GM21737 (cell line): ENCODE measurements around the gene RBMY1D.
"Not testable (repeated sequence)": the region's sequence is repeated elsewhere in the genome, so short reads cannot be mapped to it uniquely, and the experiment has no call there.

Source experiments
- ATAC-seq: cut with Tn5 transposase; IDR thresholded peaks from one replicate; pipeline ENCODE4 v1.9.1; 2021; ENCODE audit warnings: mild to moderate bottlenecking, moderate library complexity; ENCODE audit not compliant: unreplicated experiment

RBMY1D gene

GRCh38 chrY:21894426-21894825, at the start of gene RBMY1D:
RBMY1D (minus strand) TSS chrY:21894526; CDS start chrY:21892513, 2,013 bp downstream.
- not testable (repeated sequence) for ATAC-seq

- not testable (repeated sequence) for ATAC-seq
These were observed 23.6 kb upstream of the RBMY1D start, which contains the start of gene RBMY1E for GRCh38 chrY:21917932-21918331. RBMY1E (minus strand) TSS chrY:21918032; CDS start chrY:21916054, 1,978 bp downstream.

- ATAC-seq: peak; percentile 73
These were observed 24.8 kb downstream of the RBMY1D start for GRCh38 chrY:21869407-21870076.

DNA sequence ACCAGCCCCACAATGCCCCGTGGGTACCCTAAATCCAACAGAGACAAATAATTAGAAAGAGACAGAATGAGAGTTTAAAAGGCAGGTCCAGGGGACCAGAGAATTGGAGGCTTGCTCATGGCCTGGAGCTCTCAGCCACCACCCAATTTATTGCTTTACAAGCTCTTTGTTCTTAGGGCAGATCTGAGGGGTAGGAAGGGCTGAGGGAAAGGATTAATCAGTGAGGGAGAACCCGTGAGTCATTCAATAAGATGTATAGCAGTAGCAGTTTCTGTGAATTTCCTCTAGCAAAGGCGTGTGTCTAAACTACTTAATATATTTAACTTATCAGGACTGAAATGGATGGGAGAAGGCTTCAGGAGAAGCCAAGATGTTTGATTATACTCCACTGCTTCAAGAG, 48.8 kb downstream of the RBMY1D start:
- no peak for ATAC-seq

- ATAC-seq: no peak
These were observed 52.2 kb downstream of the RBMY1D start for GRCh38 chrY:21842090-21842489.

- no peak for ATAC-seq
These were observed 54.8 kb downstream of the RBMY1D start for GRCh38 chrY:21839489-21839888.

DNA sequence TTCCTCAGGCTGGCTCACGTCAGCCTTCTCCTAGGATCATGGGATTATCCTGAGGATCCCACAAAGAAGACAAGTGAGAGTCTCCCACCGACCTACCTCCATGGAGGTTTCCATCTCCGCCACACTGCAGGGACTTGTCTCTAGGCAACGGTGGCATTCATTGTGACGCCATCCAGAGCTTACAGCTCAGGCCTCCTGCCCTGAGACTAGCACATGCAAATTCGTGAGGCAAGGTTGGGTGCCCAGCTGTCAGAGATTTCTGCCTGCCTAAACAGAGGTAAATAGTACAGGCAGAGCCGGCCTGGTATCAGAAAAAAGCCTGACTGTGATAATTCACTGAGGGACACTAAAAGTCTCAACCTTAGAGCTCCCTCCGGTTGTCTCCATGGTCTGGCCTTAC, 58.0 kb downstream of the RBMY1D start:
- no peak for ATAC-seq

DNA sequence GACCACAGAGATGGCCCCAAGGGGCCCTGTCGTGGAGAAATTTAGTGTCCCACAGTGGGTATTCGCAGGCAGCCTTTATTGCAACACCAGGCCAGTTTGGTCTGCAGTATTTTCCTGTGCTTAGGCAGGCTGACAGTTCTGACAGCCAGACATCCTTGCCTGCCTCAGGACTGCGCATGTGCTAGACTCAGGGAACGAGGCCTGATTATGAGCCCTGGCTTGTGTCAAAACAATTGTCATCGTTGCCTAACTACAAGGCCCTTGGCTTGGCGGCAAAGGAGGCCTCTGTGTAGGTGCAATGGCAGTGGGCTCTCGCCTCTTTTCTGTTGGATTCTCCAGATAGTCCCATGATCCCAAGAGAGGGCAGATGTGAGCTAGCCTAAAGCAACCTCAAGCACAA, 59.3 kb downstream of the RBMY1D start:
- ATAC-seq: no peak
